KMS-11 (cell line): ENCODE results near the gene NDC80.

ENCODE experiments used
- H2AFZ ChIP-seq: fragments of 200-600 bp; sonication (generic); 2 replicates; pipeline ENCODE4 v1.6.1; 2016; ENCODE audit warnings: antibody characterized with exemption, mixed run types, low read depth
- H3K27ac ChIP-seq: fragments of 200-600 bp; sonication (generic); 2 replicates; pipeline ENCODE4 v1.6.1; 2016; ENCODE audit warnings: mild to moderate bottlenecking, mixed run types
- H3K27me3 ChIP-seq: fragments of 200-600 bp; sonication (generic); 2 replicates; pipeline ENCODE4 v1.6.1; 2017; ENCODE audit warnings: mild to moderate bottlenecking, low read depth, mixed run types, moderate library complexity; ENCODE audit not compliant: insufficient read depth
- H3K36me3 ChIP-seq: fragments of 200-600 bp; sonication (generic); 2 replicates; pipeline ENCODE4 v1.6.1; 2017; ENCODE audit warnings: mild to moderate bottlenecking, mixed run types; ENCODE audit not compliant: insufficient read depth
- H3K4me1 ChIP-seq: fragments of 200-600 bp; sonication (generic); 2 replicates; pipeline ENCODE4 v1.6.1; 2016; ENCODE audit warnings: mild to moderate bottlenecking, low read depth, mixed run types; ENCODE audit not compliant: poor library complexity, severe bottlenecking
- H3K4me2 ChIP-seq: fragments of 200-600 bp; sonication (generic); 2 replicates; pipeline ENCODE4 v1.7.0; 2016; ENCODE audit warnings: mild to moderate bottlenecking, mixed run types
- H3K4me3 ChIP-seq: fragments of 200-600 bp; sonication (generic); IDR thresholded peaks from 2 replicates; pipeline ENCODE4 v1.6.1; 2017; ENCODE audit warnings: low read depth, low read length, mixed read lengths; ENCODE audit not compliant: insufficient read depth
- H3K79me2 ChIP-seq: fragments of 200-600 bp; sonication (generic); 2 replicates; pipeline ENCODE4 v1.6.1; 2016; ENCODE audit warnings: low read depth, mixed run types; ENCODE audit not compliant: insufficient read depth
- H3K9ac ChIP-seq: fragments of 200-600 bp; sonication (generic); 2 replicates; pipeline ENCODE4 v1.6.1; 2016; ENCODE audit warnings: mild to moderate bottlenecking, mixed run types
- H4K20me1 ChIP-seq: fragments of 200-600 bp; sonication (generic); 2 replicates; pipeline ENCODE4 v1.6.1; 2016; ENCODE audit warnings: mild to moderate bottlenecking, mixed run types; ENCODE audit not compliant: insufficient read depth
- TF ChIP-seq, protein P1 (sequence below): fragments of 200-600 bp; sonication (generic); conservative IDR thresholded peaks from 2 replicates; pipeline ENCODE4 v1.6.1; 2017; ENCODE audit warnings: low read depth, mild to moderate bottlenecking, antibody characterized with exemption, low read length, moderate library complexity, mixed read lengths

The NDC80 gene

DNA sequence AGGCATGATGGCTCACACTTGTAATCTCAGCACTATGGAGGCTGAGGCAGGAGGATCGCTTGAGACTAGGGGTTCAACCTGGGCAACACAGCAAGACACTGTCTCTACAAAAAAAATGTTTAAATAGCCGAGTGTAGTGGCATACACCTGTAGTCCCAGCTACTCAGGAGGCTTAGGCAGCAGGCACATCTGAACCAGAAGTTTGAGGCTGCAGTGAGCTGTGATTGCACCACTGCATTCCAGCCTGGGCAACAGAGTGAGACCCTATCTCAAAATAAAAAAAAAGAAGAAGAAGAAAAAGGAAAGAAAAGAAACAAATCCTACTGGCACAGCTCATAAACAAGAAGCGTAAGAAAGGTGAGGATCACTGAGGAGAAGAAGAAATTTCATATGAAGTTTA lies 19.9 kb upstream of the NDC80 start:
- TF ChIP-seq, protein P1, sequence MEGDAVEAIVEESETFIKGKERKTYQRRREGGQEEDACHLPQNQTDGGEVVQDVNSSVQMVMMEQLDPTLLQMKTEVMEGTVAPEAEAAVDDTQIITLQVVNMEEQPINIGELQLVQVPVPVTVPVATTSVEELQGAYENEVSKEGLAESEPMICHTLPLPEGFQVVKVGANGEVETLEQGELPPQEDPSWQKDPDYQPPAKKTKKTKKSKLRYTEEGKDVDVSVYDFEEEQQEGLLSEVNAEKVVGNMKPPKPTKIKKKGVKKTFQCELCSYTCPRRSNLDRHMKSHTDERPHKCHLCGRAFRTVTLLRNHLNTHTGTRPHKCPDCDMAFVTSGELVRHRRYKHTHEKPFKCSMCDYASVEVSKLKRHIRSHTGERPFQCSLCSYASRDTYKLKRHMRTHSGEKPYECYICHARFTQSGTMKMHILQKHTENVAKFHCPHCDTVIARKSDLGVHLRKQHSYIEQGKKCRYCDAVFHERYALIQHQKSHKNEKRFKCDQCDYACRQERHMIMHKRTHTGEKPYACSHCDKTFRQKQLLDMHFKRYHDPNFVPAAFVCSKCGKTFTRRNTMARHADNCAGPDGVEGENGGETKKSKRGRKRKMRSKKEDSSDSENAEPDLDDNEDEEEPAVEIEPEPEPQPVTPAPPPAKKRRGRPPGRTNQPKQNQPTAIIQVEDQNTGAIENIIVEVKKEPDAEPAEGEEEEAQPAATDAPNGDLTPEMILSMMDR, result no peak
- Histone ChIP-seq H2AFZ (no peak overlapping the region), H3K4me2 (no peak overlapping the region), H3K27me3 (no peaks in the 10 kb centered on the region), H3K27ac (no peak overlapping the region), H3K36me3 (no peaks in the 10 kb centered on the region), H3K9ac (no peak overlapping the region), H3K4me3 (no peak overlapping the region), H3K4me1 (no peaks in the 10 kb centered on the region), H4K20me1 (no peaks in the 10 kb centered on the region), H3K79me2 (no peaks in the 10 kb centered on the region)

GRCh38 chr18:2554696-2555095 lies 16.7 kb upstream of the NDC80 start:
- Histone ChIP-seq H3K4me2 (no peak overlapping the region), H4K20me1 (no peaks in the 10 kb centered on the region), H3K9ac (no peak overlapping the region), H3K4me1 (no peaks in the 10 kb centered on the region), H3K79me2 (no peaks in the 10 kb centered on the region), H2AFZ (no peak overlapping the region), H3K27ac (no peak overlapping the region), H3K36me3 (no peaks in the 10 kb centered on the region), H3K27me3 (no peaks in the 10 kb centered on the region), H3K4me3 (no peak overlapping the region)
- TF ChIP-seq, protein P1, result no peak

- Histone ChIP-seq H3K27ac (no peak overlapping the region), H2AFZ (no peak overlapping the region), H3K36me3 (no peaks in the 10 kb centered on the region), H3K79me2 (no peaks in the 10 kb centered on the region), H3K4me1 (no peaks in the 10 kb centered on the region), H3K4me2 (no peak overlapping the region), H4K20me1 (no peaks in the 10 kb centered on the region), H3K4me3 (no peak overlapping the region), H3K9ac (no peak overlapping the region), H3K27me3 (no peaks in the 10 kb centered on the region)
- TF ChIP-seq, protein P1, result no peak
These were observed 15.5 kb upstream of the NDC80 start for GRCh38 chr18:2555895-2556294.

- Histone ChIP-seq H3K9ac (no peak overlapping the region), H3K4me2 (no peak overlapping the region), H3K36me3 (no peaks in the 10 kb centered on the region), H3K4me1 (no peaks in the 10 kb centered on the region), H3K27ac (no peak overlapping the region), H4K20me1 (no peaks in the 10 kb centered on the region), H3K79me2 (no peaks in the 10 kb centered on the region), H3K27me3 (no peaks in the 10 kb centered on the region), H3K4me3 (no peak overlapping the region), H2AFZ (no peak overlapping the region)
- TF ChIP-seq, protein P1, result no peak
These were observed 13.8 kb upstream of the NDC80 start for GRCh38 chr18:2557536-2557935.
